NCI-H2171 treated with DMSO at 0.1 percent for 48 hours (cell line): Measurements from ENCODE around the gene MAP2K6.
A peak's percentile ranks its signal among the peaks of the same experiment; 100 is the strongest.
"Not testable (repeated sequence)": the region's sequence is repeated elsewhere in the genome, so short reads cannot be mapped to it uniquely, and the experiment has no call there.

Experiments
- DNase-seq: peaks from one replicate; lab custom pipeline; 2025; lab: John Stamatoyannopoulos, UW

Gene MAP2K6

DNA sequence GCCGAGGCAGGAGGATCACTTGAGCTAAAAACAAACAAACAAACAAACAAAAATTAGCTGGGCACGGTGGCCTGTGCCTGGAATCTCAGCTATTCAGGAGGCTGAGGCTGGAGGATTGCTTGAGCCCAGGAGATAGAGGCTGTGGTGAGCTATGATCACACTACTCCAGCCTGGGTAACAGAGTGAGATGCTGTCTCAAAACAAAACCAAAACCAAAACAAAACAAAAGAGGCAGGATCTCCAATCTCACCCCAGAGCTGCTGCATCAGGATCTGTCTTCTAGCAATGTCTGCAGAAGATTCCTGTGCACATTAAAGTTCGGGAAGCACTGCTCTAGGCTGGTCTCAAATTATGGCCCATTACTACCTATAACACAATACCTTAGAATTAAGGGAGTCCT, 43.1 kb downstream of the MAP2K6 start:
- no peak for DNase-seq

DNA sequence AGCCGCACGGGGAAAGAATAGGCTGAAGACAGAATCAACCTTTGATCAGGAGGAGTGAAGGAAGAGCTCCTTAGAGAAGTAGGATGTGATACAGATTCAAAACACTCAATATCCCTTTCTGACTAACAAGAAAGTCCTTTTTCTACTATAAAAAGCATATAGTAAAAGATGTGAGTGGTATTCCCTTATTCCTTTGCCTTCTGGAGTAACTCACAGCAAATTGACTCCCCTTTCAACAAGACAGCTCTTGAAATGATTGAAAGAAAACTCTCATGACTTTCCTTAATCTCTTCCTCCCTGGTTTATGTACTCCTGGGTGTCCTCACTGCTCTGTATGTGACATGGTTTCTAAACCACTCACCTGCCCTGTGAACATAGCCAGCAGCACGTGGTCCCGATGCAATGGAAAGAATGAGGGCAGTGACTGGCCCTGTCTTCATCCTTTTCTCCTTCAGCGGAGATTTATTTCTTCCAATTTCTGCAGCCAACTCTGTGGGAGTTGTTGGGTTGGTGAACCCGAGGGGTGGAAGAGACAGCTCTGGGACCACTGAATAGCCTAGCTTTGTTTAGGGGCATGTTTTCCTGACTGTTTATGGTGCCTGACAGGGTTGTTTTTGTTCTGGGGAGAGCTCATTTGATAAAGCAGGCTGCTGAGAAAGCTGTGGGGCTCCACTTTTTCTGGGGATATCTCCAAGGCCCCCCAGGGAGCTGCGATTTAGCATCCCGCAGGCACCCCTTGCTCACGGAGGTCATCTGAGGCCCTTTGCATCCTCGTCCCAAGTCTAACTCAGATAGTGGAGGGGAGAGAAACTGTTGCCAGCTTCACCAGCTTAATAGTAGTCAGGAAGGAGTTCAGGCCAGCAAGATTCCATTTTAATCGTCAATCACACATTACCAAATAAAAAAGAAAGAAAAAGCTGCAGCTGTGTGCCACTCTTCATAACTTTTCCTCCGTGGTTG, 46.7 kb downstream of the MAP2K6 start:
- DNase-seq = no peak

GRCh38 chr17:69461951-69462369, 47.5 kb downstream of the MAP2K6 start:
- DNase-seq = no peak

- no peak for DNase-seq
These were observed 48.4 kb downstream of the MAP2K6 start for GRCh38 chr17:69462882-69463281.

DNA sequence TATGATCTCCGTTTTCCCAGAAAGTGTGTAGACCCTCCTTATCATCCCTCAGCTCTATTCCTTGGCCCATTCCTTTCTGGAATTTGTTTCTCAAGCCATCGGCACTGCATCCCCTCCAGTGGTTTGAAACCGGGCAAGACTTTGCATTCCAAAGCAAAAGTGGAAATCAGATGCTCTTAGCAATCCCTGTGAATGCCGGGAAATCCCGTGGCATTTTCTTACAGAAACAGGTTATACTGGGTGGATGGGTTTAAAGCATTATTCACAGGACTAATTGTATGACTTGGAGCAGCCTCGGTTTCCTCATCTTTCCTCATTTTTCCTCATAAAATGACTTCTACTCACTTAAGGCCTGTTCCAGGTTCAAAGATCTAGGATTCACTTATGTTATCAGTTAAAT, 52.0 kb downstream of the MAP2K6 start:
- no peak for DNase-seq

DNA sequence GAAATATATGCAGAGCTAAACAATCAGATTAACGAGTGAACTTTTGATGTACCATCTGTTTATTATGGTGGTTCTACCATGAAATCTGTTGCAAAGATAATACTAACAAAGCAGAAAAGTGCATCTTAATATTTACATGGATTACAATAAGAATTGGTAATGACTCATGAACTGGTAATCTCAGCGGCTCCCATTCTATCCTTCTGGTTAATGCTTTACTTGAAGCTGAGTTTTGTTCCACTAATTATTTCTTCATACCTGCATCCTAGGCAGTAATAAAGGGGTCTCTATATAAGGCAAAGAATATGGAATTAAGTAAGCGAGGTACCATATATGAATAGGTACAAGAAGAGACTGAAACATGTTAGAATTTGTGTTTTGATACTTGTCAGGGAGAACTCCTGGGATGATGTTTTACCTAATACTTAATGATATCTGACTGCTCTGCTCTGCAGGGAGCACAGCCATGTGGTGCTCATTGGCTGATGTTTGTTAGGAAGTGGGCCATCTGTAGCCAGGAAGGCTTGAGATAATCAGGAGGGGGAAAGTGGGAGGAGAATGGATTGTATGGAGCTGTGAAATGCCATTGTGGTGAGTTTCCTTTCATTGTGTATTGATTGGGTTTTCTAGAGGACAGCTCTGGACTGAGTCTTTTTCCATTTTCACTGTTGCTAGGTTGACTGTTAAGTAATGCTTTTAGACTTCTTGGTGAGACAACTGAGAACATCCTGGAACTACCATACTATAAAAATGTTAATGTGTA, 52.6 kb downstream of the MAP2K6 start:
- DNase-seq = peak; percentile 70

GRCh38 chr17:69468207-69468606, 53.7 kb downstream of the MAP2K6 start:
- peak; percentile 30 for DNase-seq

DNA sequence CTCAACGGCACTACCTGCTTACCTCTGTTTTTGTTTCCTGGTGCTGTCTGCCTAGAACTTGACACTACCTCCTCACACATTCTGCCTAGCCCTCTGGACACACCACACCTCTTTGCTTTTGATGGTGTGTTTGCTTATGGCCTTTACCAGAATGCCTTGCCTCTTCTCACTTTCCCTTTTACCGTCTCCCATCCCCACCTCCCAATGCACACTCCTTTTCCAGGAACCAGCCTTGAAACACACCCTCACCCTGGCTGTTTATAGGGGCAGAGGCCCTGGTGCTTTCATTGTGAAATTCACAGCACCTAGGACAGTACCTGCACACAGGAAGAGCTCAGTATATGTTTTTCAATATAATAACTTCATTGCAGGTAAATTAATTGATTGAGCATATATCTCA, 56.2 kb downstream of the MAP2K6 start:
- DNase-seq = no peak

- DNase-seq = no peak
These were observed 56.9 kb downstream of the MAP2K6 start for GRCh38 chr17:69471406-69471805.

- no peak for DNase-seq
These were observed 59.6 kb downstream of the MAP2K6 start for GRCh38 chr17:69473841-69474831.

DNA sequence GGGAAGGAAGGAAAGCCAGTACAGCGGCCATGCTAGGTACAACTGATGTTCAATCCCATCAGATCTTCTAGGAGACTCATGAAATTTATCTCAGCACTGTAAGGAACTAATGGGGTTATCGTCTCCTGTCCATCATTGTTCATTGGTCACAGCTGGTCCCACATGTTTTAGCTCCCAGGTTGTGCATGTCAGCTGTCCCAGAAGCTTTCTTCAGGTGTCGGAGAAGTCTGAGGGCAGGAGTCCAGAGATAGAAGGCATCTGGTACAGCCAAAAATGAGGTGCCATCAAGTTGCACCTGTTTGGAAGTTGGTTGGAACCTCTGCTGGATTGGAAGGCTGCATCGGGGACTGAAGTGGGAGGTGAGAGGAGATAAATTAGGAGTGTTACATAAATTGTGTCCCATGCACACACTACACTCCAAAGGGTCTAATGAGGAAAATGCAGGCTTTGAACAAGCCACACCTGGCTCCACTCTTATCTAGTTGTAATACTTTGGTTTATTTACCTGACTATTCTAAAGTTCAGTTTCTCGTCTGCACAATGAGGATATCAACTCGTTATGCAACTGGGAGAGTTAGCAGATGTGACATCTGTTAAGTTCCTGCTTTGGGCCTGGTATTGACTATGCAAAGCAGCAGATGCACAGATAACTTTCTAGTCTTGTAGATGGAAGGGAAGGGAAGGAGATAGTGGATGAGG, 62.9 kb downstream of the MAP2K6 start:
- no peak for DNase-seq

GRCh38 chr17:69477903-69478266, 63.4 kb downstream of the MAP2K6 start:
- no peak for DNase-seq

GRCh38 chr17:69478916-69479315, 64.4 kb downstream of the MAP2K6 start:
- no peak for DNase-seq

GRCh38 chr17:69479756-69480155, 65.3 kb downstream of the MAP2K6 start:
- not testable (repeated sequence) for DNase-seq

- DNase-seq = peak; percentile 25
These were observed 65.7 kb downstream of the MAP2K6 start for GRCh38 chr17:69480245-69480644.

DNA sequence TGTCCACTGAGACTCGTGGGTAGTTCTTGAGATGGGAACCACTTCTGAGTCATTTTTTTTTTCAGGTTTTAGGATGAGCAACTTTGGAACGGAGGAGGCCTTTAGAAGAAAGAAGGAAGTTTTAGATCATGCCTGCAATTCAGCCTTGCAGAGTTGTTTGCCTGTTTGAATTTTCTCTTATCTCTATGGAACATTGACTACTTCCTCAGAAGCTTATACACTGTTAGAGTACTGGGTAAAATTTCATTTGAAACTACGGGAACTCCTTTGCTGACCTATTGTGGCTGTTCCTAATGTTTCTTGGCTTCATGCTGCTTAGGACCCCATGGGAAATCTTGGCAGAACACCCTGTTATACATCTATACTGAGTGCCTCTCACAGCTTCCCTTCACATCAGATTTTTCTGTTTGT, 70.8 kb downstream of the MAP2K6 start:
- DNase-seq = no peak

DNA sequence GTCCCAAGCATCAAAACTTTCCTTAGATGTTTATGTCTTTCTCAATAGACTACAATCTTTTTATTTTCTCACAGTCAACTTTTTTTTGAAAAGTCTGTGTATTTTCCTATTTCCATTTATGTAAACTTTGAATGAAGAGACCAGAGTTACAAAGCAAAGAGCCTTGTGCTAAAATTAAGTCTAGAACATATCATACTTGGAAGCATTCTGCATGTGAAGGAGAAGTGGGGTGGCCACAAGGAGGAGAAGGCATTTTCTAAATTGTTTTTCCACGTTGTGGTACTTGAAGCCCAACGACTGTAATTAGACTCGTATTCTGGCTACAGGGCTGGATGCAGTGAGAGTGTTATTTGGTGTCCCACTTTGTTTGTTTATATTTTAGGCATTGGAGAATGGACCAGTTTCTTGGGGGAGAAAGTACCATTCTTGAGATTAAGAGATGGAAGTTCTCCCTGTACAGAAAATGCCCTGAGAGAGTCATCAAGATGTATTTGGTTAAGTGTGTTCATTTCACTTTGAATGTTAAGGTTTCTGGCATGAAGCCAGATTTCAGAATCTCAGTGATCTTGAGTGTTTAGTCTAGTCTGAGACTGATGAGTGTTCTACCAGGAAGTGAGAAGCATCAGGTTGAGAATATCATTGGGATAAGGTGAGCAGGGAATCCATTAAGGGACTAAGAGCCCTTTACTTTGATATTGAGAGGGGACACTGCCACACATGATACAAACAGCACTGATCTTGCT, 71.6 kb downstream of the MAP2K6 start:
- no peak for DNase-seq

DNA sequence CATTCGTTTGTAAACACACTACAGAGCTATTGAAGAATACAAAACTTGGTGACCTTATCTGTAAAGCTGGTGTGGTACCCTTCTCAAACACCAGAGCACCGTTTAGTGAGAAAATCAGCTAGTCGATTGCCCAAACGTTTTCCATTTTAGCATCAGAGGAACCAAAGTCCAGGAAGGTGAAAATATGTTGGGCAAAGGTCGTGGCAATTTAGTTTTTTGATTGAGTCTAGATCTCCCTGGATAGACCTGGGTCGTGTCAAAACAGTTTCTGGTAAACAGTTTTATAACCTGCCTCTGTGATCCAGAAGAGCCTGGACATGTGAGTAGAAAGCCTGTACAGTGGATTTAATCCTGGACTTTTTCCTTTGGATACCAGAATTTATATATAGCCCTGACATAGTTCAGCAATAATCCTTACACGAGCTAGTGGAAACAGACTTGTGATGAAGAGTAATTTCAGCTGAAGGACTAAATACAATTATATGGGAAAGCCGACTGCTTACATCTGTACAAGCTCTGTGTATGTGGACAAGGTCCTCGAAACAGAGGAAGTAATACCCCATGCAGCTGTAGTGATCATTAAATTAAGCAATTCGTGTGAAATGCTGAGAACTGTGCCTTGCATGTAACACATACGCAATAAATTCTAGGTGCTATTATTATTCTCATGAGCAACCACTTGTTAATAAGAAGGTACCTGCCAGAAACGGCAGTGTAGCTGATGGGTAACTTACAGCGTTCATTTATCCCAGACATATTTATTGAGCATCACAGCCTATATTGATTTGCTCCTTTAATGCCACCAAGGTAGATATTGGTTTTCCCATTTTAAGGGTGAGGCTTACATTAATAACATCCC, 72.5 kb downstream of the MAP2K6 start:
- DNase-seq = no peak

- no peak for DNase-seq
These were observed 74.8 kb downstream of the MAP2K6 start for GRCh38 chr17:69489313-69489712.
